GM13976 (cell line): ENCODE data around the gene FBXW5.
A peak's percentile ranks its signal among the peaks of the same experiment; 100 is the strongest.

Source experiments
- DNase-seq: peaks from one replicate; pipeline ENCODE4 v3.0.0; 2012; ENCODE audit warnings: low spot score
- CTCF ChIP-seq: IDR thresholded peaks from 2 replicates; pipeline ENCODE4 v1.5.1; 2012; ENCODE audit warnings: borderline replicate concordance, mild to moderate bottlenecking; ENCODE audit not compliant: insufficient read depth; ENCODE audit errors: extremely low read depth, missing control alignments, control extremely low read depth
- in situ Hi-C: fragments of 300-500 bp; cut with MboI; formaldehyde crosslinking; loops from one replicate; pipeline ENCODE4 v1.12.0; 2022; ENCODE audit warnings: low sequenced_read_pairs, mixed read lengths, inconsistent platforms; ENCODE audit not compliant: unreplicated experiment

The FBXW5 gene

GRCh38 chr9:136977649-136978072, 33.1 kb upstream of the FBXW5 start:
- no peak for TF ChIP-seq CTCF
- DNase-seq: no peak
- in situ Hi-C loops: no loop called here

GRCh38 chr9:136977223-136977622, 32.7 kb upstream of the FBXW5 start, which contains the start of gene PTGDS:
Gene PTGDS, plus strand, starts transcription at chr9:136977504. Its CDS starts 75 bp downstream, at chr9:136977579.
- no peak for TF ChIP-seq CTCF
- DNase-seq: no peak
- in situ Hi-C loops: no loop called here

GRCh38 chr9:136975644-136976043, 31.1 kb upstream of the FBXW5 start:
- in situ Hi-C loops: no loop called here
- DNase-seq: peak; percentile 70
- peak; percentile 22 for TF ChIP-seq CTCF

GRCh38 chr9:136974817-136975535, 30.4 kb upstream of the FBXW5 start:
- DNase-seq: no peak
- TF ChIP-seq CTCF: no peak
- in situ Hi-C loops: no loop called here

GRCh38 chr9:136973618-136974617, 29.4 kb upstream of the FBXW5 start:
- in situ Hi-C loops: no loop called here
- no peak for DNase-seq
- TF ChIP-seq CTCF: no peak

- no peak for DNase-seq
- no peak for TF ChIP-seq CTCF
- in situ Hi-C loops: no loop called here
Observed at GRCh38 chr9:136972743-136973142, 28.2 kb upstream of the FBXW5 start.
